GM18951 (cell line): ENCODE results near the gene PLCB4.

Experiments
- POLR2A ChIP-seq: IDR thresholded peaks from 4 replicates; pipeline ENCODE4 v1.6.1; 2011; ENCODE audit warnings: mild to moderate bottlenecking; ENCODE audit not compliant: insufficient read length, insufficient read depth; ENCODE audit errors: extremely low read depth
- in situ Hi-C: fragments of 300-500 bp; cut with MboI; formaldehyde crosslinking; loops from one replicate; pipeline ENCODE4 v1.12.0; 2022; ENCODE audit warnings: low sequenced_read_pairs, mixed read lengths, inconsistent platforms; ENCODE audit not compliant: unreplicated experiment

PLCB4 gene

GRCh38 chr20:9071976-9072726 is 3.3 kb downstream of the PLCB4 start:
- no peak for TF ChIP-seq POLR2A
- in situ Hi-C loops, result no loop called here

GRCh38 chr20:9072861-9073500 is 4.1 kb downstream of the PLCB4 start:
- in situ Hi-C loops, result no loop called here
- TF ChIP-seq POLR2A, result no peak

GRCh38 chr20:9075264-9076095 is 6.6 kb downstream of the PLCB4 start:
- in situ Hi-C loops, result no loop called here
- TF ChIP-seq POLR2A, result no peak

- TF ChIP-seq POLR2A, result no peak
- in situ Hi-C loops, result no loop called here
Observed at GRCh38 chr20:9076440-9076839, 7.6 kb downstream of the PLCB4 start.

- no peak for TF ChIP-seq POLR2A
- in situ Hi-C loops, result no loop called here
Observed at GRCh38 chr20:9078826-9079731, 10.2 kb downstream of the PLCB4 start.

- TF ChIP-seq POLR2A, result no peak
- in situ Hi-C loops, result no loop called here
Observed at GRCh38 chr20:9081423-9081966, 12.6 kb downstream of the PLCB4 start.

- in situ Hi-C loops, result no loop called here
- no peak for TF ChIP-seq POLR2A
Observed at GRCh38 chr20:9082741-9083140, 13.9 kb downstream of the PLCB4 start.

GRCh38 chr20:9087531-9088217 is 18.8 kb downstream of the PLCB4 start:
- in situ Hi-C loops, result no loop called here
- TF ChIP-seq POLR2A, result no peak

- in situ Hi-C loops, result no loop called here
- no peak for TF ChIP-seq POLR2A
Observed at GRCh38 chr20:9088556-9088955, 19.7 kb downstream of the PLCB4 start.

- TF ChIP-seq POLR2A, result no peak
- in situ Hi-C loops, result no loop called here
Observed at GRCh38 chr20:9092113-9092512, 23.2 kb downstream of the PLCB4 start.

- no peak for TF ChIP-seq POLR2A
- in situ Hi-C loops, result no loop called here
Observed at GRCh38 chr20:9092655-9093054, 23.8 kb downstream of the PLCB4 start.
